ENCODE results near the gene HRC. TPM values are rescaled to one million over a fixed set of nuclear protein-coding genes. Genes with fewer than 3 reads are reported as not detected.

HRC gene
- total RNA-seq, result 1 to 10 TPM; 1.1 to 4.0 (median 1.2) TPM

DNA sequence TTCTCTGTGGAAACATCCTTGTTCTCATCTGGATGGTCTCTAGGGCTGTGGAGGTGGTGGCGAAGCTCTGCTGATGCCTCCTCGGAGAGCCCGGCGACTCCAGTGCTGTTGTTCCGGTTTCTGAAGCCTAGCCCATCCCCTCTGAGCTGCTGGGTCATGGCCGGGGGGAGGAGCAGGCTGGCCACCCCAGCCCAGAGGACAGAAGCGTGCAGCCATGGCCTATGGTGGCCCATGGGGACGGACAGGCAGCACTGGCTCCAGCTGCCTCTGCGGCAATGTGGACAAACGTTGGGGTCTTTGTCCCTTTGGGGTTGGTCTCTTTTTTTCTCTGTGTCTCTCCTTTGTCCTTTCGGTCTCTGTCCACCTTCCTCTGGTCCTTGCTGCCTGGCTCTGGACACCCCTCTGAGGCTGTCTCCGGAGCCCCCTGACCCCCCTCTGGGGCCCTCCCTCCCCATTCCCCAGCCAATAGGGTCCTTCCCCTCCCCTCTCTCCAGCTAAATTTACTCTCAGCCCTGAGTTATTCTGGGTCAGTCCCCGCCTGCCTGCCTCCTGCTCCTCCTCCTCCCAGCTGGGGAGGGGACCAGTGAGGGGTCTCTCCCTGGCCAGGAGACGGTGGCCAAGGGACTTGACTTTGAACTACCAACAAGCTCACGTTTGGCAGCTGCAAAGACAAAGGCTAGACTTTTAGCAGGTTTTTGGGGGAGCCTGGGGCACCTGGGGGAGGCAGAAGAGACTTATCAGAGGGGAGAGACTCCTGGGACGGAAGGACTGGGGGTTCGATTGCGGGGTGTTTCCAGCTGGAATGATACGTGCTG, at the start of gene HRC:
Gene HRC (minus strand): TSS at position 392 of the 815 bp plus-strand sequence. CDS start 159 bp downstream, at position 233.
- TF ChIP-seq, protein P1, sequence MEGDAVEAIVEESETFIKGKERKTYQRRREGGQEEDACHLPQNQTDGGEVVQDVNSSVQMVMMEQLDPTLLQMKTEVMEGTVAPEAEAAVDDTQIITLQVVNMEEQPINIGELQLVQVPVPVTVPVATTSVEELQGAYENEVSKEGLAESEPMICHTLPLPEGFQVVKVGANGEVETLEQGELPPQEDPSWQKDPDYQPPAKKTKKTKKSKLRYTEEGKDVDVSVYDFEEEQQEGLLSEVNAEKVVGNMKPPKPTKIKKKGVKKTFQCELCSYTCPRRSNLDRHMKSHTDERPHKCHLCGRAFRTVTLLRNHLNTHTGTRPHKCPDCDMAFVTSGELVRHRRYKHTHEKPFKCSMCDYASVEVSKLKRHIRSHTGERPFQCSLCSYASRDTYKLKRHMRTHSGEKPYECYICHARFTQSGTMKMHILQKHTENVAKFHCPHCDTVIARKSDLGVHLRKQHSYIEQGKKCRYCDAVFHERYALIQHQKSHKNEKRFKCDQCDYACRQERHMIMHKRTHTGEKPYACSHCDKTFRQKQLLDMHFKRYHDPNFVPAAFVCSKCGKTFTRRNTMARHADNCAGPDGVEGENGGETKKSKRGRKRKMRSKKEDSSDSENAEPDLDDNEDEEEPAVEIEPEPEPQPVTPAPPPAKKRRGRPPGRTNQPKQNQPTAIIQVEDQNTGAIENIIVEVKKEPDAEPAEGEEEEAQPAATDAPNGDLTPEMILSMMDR (IDR thresholded peaks at IDR 0.05), result no peak
- no peak for TF ChIP-seq POLR2A (IDR thresholded peaks at IDR 0.05)
- intact Hi-C loops (cut with DNase I; ENCODE audit: low total_unique reads), result no loop called here
- no peak for DNase-seq (ENCODE audit: low spot score in 2 of 2)
- 64 to 70% methylated on average over 18 to 19 of the region's 19 CpGs for WGBS, 2 donors
- H3K4me3 ChIP-seq (ENCODE audit: low read depth, poor library complexity, severe bottlenecking), result no peak within 1 kb of the TSS

DNA sequence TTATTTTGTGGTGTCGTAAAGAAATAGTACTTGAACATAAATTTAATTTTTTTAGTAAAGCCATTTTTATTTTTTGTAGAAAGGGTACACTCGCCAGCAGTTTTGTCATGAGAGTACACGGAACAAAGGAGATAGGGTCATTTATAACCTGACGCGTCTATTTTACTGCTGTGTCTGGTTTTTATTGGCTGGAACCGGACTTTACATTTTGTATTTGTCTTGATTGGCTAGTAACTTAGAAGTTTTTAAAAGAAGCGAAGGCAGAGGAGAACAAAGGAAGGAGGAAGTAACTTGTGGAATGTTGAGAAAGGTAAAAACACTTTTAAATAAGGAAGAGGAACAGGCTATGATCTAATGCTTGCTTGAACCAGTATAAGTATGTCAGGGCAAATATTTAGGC, 45.8 kb upstream of the HRC start:
- no peak for DNase-seq (ENCODE audit: low spot score in 2 of 2)
- H3K4me3 ChIP-seq (ENCODE audit: low read depth, poor library complexity, severe bottlenecking), result no peak overlapping the region
- 92 to 94% methylated on average over 7 of the region's 7 CpGs for WGBS, 2 donors
- intact Hi-C loops (cut with DNase I; ENCODE audit: low total_unique reads), result no loop called here
- TF ChIP-seq, protein P1 (IDR thresholded peaks at IDR 0.05), result no peak
- no peak for TF ChIP-seq POLR2A (IDR thresholded peaks at IDR 0.05)

DNA sequence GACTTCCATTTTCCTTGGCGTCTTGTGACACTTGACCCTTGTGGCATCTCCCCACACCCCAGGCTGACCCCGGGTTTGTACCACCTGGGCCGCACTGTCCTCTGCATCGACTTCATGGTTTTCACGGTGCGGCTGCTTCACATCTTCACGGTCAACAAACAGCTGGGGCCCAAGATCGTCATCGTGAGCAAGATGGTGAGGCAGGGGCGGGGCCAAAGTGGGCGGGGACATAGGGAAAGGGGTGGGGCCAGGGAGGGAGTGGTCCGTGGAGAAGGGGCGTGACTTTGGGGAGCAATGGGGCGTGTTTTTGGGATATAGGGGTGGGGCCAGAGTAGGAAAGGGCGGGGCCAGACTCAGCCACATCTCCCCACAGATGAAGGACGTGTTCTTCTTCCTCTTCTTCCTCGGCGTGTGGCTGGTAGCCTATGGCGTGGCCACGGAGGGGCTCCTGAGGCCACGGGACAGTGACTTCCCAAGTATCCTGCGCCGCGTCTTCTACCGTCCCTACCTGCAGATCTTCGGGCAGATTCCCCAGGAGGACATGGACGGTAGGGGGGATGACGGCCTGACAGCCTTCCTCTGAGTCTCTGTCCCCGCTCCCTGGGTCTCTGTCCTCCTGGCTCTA, 45.2 kb upstream of the HRC start:
- H3K4me3 ChIP-seq (ENCODE audit: low read depth, poor library complexity, severe bottlenecking), result no peak overlapping the region
- no peak for TF ChIP-seq POLR2A (IDR thresholded peaks at IDR 0.05)
- TF ChIP-seq, protein P1 (IDR thresholded peaks at IDR 0.05), result no peak
- 90% methylated on average over 29 of the region's 29 CpGs for WGBS, 2 donors
- no peak for DNase-seq (ENCODE audit: low spot score in 2 of 2)
- intact Hi-C loops (cut with DNase I; ENCODE audit: low total_unique reads), result no loop called here

GRCh38 chr19:49196527-49197240, 41.5 kb upstream of the HRC start:
- intact Hi-C loops (cut with DNase I; ENCODE audit: low total_unique reads), result loop anchor here (2.0 kb wide), 1 partner anchor 100 kb away; no protein-coding TSS in a partner anchor
- TF ChIP-seq POLR2A (IDR thresholded peaks at IDR 0.05), result no peak
- TF ChIP-seq, protein P1 (IDR thresholded peaks at IDR 0.05), result no peak
- 63 to 68% methylated on average over 39 to 40 of the region's 40 CpGs for WGBS, 2 donors
- H3K4me3 ChIP-seq (ENCODE audit: low read depth, poor library complexity, severe bottlenecking), result no peak overlapping the region
- DNase-seq (ENCODE audit: low spot score in 2 of 2), result no peak

DNA sequence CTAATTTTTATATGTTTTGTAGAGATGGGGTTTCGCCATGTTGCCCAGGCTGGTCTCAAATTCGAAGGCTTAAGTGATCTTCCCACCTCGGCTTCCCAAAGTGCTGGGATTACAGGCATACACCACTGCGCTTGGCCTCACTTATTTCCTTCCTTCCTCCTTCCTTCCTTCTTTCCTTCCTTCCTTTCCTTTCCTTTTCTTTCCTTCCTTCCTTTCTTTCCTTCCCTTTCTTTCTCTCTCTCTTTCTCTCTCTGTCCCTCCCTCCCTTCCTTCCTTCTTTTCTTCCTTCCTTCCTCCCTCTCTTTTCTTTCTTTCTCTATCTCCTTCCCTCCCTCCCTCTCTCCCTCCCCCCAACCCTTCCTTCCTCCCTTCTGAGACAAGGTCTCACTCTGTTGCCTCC, 39.2 kb upstream of the HRC start:
- no peak for TF ChIP-seq POLR2A (IDR thresholded peaks at IDR 0.05)
- TF ChIP-seq, protein P1 (IDR thresholded peaks at IDR 0.05), result no peak
- DNase-seq (ENCODE audit: low spot score in 2 of 2), result no peak
- no peak overlapping the region for H3K4me3 ChIP-seq (ENCODE audit: low read depth, poor library complexity, severe bottlenecking)
- intact Hi-C loops (cut with DNase I; ENCODE audit: low total_unique reads), result no loop called here
- 85 to 90% methylated on average over 4 of the region's 4 CpGs for WGBS, 2 donors
